OCI-LY7 (cell line): ENCODE data around the gene FRMD6.

Experiments
- EZH2phosphoT487 ChIP-seq: fragments of 200-600 bp; sonication (generic); IDR thresholded peaks from 2 replicates; pipeline ENCODE4 v1.6.1; 2018; ENCODE audit warnings: low read depth, borderline replicate concordance, mild to moderate bottlenecking, mixed run types, antibody characterized with exemption, low read length, moderate library complexity, mixed read lengths
- TF ChIP-seq, protein P1 (sequence below): fragments of 200-600 bp; sonication (generic); conservative IDR thresholded peaks from 2 replicates; pipeline ENCODE4 v1.5.1; 2014; ENCODE audit warnings: mild to moderate bottlenecking, antibody characterized with exemption, low read length, moderate library complexity, mixed read lengths

DNA sequence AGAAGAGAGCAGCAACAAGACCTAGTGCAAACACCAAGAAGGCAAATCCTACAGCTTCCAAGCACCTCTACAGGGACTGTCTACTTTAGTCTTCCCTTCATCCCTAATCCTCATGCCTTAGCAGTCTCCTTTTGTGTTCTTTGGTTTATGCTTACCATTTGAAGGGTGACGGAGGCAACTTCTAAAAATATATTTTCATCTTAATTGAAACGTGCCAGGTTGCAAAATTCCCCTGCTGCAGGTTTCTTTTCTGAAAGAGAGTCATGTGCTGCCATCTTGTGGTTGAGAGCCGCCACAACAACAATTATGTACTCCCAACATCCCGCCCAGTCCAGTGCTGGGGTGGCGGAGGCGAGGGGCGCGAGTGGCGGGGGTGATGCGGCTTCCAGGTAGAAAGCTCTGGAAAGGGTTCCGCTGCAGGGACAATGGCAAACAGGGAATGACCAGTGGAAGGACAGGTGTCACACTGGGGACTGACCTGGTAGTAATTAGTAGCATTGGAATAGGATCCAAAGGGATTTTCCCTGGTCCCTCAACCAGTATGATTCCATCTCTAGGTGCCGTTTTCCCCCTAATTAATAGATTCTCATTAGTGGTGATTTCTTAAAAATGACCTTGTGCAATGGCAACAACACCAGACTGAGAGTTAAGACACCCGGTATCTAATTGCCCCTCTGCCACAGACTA is 128.4 kb downstream of the FRMD6 start:
- TF ChIP-seq, protein P1, sequence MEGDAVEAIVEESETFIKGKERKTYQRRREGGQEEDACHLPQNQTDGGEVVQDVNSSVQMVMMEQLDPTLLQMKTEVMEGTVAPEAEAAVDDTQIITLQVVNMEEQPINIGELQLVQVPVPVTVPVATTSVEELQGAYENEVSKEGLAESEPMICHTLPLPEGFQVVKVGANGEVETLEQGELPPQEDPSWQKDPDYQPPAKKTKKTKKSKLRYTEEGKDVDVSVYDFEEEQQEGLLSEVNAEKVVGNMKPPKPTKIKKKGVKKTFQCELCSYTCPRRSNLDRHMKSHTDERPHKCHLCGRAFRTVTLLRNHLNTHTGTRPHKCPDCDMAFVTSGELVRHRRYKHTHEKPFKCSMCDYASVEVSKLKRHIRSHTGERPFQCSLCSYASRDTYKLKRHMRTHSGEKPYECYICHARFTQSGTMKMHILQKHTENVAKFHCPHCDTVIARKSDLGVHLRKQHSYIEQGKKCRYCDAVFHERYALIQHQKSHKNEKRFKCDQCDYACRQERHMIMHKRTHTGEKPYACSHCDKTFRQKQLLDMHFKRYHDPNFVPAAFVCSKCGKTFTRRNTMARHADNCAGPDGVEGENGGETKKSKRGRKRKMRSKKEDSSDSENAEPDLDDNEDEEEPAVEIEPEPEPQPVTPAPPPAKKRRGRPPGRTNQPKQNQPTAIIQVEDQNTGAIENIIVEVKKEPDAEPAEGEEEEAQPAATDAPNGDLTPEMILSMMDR = peak; percentile 96
- TF ChIP-seq EZH2phosphoT487 = no peak
